GM21447 (cell line): ENCODE data around the gene GPC1.
"Not testable (repeated sequence)": the region's sequence is repeated elsewhere in the genome, so short reads cannot be mapped to it uniquely, and the experiment has no call there.

Source experiments
- ATAC-seq: cut with Tn5 transposase; IDR thresholded peaks from one replicate; pipeline ENCODE4 v1.9.1; 2021; ENCODE audit not compliant: unreplicated experiment

Gene GPC1, protein sequence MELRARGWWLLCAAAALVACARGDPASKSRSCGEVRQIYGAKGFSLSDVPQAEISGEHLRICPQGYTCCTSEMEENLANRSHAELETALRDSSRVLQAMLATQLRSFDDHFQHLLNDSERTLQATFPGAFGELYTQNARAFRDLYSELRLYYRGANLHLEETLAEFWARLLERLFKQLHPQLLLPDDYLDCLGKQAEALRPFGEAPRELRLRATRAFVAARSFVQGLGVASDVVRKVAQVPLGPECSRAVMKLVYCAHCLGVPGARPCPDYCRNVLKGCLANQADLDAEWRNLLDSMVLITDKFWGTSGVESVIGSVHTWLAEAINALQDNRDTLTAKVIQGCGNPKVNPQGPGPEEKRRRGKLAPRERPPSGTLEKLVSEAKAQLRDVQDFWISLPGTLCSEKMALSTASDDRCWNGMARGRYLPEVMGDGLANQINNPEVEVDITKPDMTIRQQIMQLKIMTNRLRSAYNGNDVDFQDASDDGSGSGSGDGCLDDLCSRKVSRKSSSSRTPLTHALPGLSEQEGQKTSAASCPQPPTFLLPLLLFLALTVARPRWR

DNA sequence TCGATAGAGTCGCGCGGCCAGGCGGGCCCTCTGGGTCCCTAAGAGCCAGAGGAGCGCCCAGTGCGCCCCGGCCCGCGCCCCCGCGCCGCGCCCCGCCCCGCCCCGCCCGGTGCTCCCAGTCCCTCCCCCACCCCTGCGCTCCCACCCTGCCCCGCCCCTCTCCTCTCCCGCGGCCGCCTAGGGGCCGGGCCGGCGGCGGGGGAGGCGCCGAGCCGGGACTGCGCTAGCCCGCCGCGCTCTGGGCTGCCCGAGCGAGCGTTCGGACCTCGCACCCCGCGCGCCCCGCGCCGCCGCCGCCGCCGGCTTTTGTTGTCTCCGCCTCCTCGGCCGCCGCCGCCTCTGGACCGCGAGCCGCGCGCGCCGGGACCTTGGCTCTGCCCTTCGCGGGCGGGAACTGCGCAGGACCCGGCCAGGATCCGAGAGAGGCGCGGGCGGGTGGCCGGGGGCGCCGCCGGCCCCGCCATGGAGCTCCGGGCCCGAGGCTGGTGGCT lies at the start of gene GPC1:
Gene GPC1 (plus strand): TSS at position 207 of the 491 bp plus-strand sequence. CDS start 256 bp downstream, at position 463.
- ATAC-seq: peak; percentile 51

DNA sequence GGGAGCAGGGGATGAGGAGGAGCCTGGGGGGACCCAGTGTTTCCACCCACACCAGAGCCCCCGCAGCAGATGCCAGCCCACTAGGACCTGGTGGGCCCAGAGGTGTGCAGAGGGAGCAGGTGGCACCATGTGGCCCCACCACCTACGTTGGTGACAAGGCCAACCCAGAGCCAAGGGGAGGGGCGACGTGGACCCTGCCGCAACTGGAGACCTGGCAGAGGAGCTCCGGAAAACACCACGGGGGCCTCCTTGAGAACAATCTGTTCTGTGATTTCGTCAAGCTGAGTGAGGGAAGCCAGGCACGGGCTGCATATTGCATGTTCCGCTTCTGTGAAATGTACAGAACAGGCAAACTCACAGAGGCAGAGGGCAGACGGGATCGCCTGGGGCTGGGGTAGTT lies 49.1 kb upstream of the GPC1 start:
- ATAC-seq: no peak

DNA sequence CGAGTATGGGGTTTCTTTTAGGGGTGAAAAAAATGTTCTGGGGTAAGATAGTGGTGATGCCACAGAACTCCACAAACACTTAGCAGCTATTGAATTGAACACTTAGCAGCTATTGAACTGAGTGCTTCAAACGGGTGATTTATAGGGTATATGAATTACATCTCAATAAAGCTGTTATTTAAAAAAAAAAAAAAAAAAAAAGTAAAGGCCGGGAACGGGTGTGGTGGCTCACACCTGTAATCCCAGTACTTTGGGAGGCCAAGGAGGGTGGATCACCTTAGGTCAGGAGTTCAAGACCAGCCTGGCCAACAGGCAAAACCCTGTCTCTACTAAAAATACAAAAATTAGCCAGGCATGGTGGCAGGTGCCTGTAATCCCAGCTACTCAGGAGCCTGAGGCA lies 48.7 kb upstream of the GPC1 start:
- ATAC-seq: not testable (repeated sequence)

DNA sequence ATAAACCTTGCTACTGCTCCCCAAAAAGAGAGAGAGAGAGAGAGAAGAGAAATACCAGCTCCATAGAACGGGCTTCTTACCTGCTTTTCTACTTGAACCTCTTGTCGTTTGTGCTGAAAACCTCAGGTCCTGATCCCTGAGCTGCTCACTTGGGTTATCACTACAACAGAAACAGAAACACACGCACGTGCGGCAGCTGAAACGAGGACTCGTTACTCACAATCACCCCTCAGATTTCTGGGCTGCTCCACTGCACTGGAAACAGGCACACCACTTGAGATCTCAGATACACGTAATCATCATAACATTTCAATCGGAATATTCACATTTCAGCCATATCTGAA lies 48.2 kb upstream of the GPC1 start:
- ATAC-seq: no peak

GRCh38 chr2:240387669-240388358 lies 47.6 kb upstream of the GPC1 start:
- no peak for ATAC-seq

- ATAC-seq: no peak
Observed at GRCh38 chr2:240388471-240389301, 46.8 kb upstream of the GPC1 start.

- ATAC-seq: no peak
Observed at GRCh38 chr2:240389302-240389805, 46.1 kb upstream of the GPC1 start.

DNA sequence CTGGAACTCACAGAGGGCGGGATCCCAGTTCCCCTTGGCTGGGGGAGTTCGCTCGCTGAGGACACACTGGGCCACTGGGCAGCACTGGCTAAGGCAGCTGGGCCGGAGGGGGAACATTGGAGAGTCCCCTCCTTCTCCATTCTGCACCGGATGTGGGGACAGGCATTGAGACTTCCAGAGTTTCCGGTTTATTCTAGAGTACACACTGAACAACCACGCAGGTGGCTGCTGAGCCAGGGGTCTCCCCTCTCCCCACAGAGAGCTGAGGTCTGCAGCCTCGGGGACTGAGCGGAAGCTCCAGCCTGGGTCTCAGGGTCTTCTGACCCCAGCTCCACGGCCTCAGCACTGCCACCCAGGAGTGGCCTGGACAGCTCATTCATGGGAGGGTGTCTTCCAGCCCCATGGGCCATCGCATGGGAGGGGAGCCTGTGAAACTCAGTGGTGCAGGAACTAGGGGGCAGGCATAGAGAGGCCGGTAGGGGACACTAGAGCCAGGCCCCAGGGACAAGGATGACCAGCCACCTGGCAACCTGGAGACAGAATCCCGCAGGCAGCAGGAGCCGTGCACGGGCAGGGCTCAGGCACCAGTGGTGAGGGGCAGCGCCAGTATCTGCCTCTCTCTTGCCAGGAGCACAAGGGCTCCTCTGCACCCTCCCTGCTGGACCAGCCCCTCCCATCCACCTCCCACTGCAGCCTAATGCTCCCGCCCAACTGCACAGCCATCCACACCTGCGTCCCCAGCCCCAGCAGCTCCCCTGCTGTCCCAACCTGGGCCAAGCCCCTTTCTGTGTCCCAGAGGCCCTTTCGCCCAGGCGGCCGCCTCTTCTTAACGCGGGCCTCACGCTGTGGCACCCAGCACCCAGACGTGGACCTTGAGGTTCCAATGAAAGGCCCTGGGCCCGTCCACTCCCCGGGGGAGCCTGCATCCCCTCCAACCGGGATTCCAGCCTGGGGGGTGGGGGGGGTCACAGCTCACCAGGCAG lies 45.1 kb upstream of the GPC1 start:
- no peak for ATAC-seq

GRCh38 chr2:240391111-240392051 lies 44.1 kb upstream of the GPC1 start:
- no peak for ATAC-seq

DNA sequence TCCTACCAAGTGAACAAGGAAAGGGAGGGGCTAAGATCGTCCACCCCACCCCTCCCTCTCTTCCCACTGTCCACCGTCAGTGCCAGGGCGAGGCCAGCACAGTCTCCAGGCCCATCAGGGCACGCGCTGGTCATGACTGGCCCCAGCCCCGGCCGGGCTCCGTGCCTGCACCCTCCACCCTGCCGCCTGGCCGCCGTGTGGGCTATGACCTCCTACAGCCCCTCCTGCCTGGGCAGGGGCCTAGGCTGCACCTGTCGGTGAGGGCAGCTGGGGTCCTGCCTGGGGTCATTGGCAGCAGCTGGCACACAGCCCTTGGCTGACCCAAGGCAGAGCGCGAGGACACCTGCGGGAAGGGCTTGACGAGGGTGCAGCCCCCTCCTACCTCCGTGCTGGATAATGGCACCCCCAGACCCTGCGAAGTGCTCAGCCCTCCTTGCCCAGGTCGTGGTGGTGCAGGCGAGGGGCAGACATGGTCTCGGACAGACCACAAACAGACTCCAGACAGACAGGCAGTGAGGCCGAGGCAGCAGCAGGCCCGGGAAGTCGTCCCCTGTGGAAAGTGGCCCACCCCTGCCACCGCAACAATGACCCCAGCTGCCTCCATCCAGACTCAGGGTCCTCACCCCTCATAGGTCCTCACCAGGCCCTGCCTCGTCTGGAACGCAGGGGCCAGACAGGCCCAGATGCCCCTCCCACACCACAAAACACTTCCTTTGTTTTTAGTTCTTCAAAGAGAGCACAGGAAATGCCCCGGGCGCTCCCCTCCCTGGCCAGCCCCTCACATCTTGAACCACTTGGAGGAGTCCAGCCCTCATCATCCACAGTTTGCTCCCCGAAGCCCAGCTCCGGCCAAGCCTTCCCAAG lies 43.1 kb upstream of the GPC1 start:
- ATAC-seq: no peak

- ATAC-seq: no peak
Observed at GRCh38 chr2:240392948-240393830, 42.3 kb upstream of the GPC1 start.

DNA sequence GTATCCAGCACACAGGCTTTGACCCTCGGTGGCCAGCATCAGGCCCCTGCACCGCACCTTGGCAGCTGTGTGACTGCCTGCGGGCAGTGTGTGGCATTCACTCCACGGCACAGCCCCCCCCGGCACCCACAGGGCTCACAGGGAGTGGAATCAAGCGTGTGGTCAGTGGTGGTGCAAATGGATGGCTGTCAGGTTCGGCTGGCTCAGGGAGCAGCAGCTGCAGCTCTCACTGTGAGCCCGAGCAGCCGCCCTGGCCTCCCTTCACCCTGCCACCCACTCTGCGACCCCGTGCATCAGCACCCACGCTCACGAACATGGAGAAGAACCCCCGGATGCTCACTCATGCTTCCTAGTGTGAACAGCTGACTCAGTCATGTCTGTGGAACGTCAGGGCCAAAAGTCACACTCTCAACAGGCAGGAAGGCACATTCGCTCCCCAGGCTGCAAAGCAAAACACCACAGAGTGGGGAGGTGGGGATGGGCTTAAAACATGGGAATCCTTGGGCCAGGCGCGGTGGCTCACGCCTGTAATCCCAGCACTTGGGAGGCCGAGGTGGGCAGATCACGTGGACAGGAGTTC lies 41.5 kb upstream of the GPC1 start:
- ATAC-seq: no peak

- no peak for ATAC-seq
Observed at GRCh38 chr2:240394549-240394948, 40.9 kb upstream of the GPC1 start.

DNA sequence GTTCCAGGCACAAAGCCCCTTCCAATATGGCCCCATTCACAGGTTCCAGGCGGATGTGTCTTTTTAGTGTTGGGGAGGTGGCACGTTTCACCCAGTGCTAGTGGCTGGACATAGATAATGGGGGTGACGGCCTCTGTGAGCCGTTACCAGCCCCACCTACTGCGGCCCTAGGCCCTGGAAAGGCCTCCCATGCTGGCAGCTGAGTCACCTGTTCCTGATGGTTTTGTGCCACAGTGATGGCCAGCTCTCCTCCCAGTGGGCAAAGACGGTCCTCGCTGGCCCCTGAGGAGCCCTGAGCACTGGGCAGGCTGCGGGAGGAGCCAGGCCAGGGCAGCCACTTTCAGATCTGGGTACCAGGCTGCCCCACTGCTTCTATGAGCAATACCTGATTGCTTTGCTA lies 40.0 kb upstream of the GPC1 start:
- no peak for ATAC-seq

DNA sequence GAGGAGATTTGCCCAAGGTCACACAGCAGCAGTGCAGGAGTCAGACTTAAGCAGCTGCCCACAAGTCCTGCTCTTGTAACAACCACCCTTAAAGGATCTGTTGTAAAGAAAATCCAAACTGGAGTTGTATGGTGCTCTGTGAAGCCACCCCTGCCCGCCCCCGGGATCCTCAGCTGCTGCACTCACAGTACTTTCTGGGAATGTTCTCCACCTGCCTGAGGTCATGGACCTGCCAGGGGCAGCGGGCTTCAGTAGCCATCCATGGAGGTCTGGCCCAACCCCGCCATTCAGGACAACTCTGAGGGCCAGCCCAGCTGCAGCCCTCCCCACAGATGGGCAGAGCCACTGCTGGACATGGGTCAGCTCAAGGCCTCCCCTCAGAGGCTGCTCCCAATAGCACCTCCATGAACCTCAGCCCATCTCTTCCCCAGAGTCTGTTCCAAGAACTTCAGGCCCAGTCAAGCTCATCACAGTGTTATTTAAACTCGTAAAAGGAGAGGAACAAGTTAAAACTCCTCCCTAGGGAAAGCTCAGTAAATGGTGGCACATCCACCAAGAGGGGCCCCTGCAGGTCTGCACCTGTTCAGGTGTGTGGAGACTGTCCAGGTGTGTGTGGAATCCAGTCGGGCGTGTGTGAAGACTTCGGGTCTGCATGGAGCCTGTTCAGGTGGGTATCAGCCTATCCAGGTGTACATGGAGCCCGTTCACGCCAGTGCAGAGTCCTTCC lies 39.4 kb upstream of the GPC1 start:
- ATAC-seq: no peak
